Spinal cord (tissue), 10 donors: Measurements from ENCODE around the gene SCFD2. TPM values are rescaled to one million over a fixed set of nuclear protein-coding genes. Genes with fewer than 3 reads are reported as not detected.
"Not testable (repeated sequence)": the region's sequence is repeated elsewhere in the genome, so short reads cannot be mapped to it uniquely, and the experiment has no call there.

Experiments
- DNase-seq, 6 donors: peaks; one replicate each; pipeline versions ENCODE4 v3.0.0 to v3.0.0-alpha.2; 2013 to 2015; ENCODE audit warnings: low spot score in 6 of 6, low read depth in 4 of 6
- H3K27ac ChIP-seq: one replicate; pipeline ENCODE4 v1.5.1; 2013; ENCODE audit warnings: low read depth, low read length, control low read depth
- H3K27me3 ChIP-seq: one replicate; pipeline ENCODE4 v1.6.1; 2013; ENCODE audit warnings: low read length; ENCODE audit not compliant: control insufficient read depth, insufficient read depth
- H3K36me3 ChIP-seq: one replicate; pipeline ENCODE4 v1.6.1; 2013; ENCODE audit warnings: low read length; ENCODE audit not compliant: control insufficient read depth, insufficient read depth
- H3K4me1 ChIP-seq: one replicate; pipeline ENCODE4 v1.6.1; 2013; ENCODE audit warnings: low read length; ENCODE audit not compliant: control insufficient read depth, insufficient read depth
- H3K4me3 ChIP-seq: one replicate; pipeline ENCODE4 v1.5.1; 2013; ENCODE audit warnings: low read depth, low read length, control low read depth
- H3K9me3 ChIP-seq: one replicate; pipeline ENCODE4 v1.6.1; 2013; ENCODE audit warnings: low read length; ENCODE audit not compliant: control insufficient read depth, insufficient read depth
- whole genome bisulfite sequencing: methylation state at CpG from one replicate; pipeline ENCODE4 v1.1.5; 2013; ENCODE audit warnings: missing lambda C conversion rate; ENCODE audit not compliant: insufficient coverage; 5-methylcytosine and 5-hydroxymethylcytosine counted together
- polyA plus RNA-seq, 2 donors: library from polyadenylated mRNA; unstranded; fragments of 120-200 nt; gene quantifications; one replicate each; pipeline ENCODE4 v1.2.1, GENCODE V29; 2013; ENCODE audit not compliant: insufficient read length in 2 of 2
- total RNA-seq, 2 donors: library from RNA; depleted of rRNA in 1 of 2; stranded (reverse); fragments of 120-200 nt in 1 of 2; fragments of >200 nt in 1 of 2; gene quantifications; one replicate each; pipeline versions ENCODE4 v1.2.3 to v1.2.4, GENCODE V29; 2013 to 2014
- donor health status: healthy.

Gene SCFD2
- total and polyA plus RNA-seq, 4 donors: 15.6 to 19.5 (median 17.7) TPM

- H3K36me3 ChIP-seq: peaks cover 3% of the 10 kb centered on the region
- no peak for DNase-seq
- no peak overlapping the region for H3K27ac ChIP-seq
- H3K4me1 ChIP-seq: no peaks in the 10 kb centered on the region
- H3K9me3 ChIP-seq: no peaks in the 10 kb centered on the region
- no peaks in the 10 kb centered on the region for H3K27me3 ChIP-seq
- no peak overlapping the region for H3K4me3 ChIP-seq
- 75% methylated on average over 1 of the region's 5 CpGs for WGBS
These were observed 91.1 kb downstream of the SCFD2 start for GRCh38 chr4:53274609-53275268.

- Histone ChIP-seq H3K27ac (no peak overlapping the region), H3K27me3 (no peaks in the 10 kb centered on the region), H3K4me3 (no peak overlapping the region), H3K36me3 (peaks cover 3% of the 10 kb centered on the region), H3K9me3 (no peaks in the 10 kb centered on the region), H3K4me1 (no peaks in the 10 kb centered on the region)
- no CpG with 5 or more reads among the region's 3 CpGs for WGBS
- no peak for DNase-seq
These were observed 92.1 kb downstream of the SCFD2 start for GRCh38 chr4:53273726-53274125.

GRCh38 chr4:53267026-53267425 is 98.8 kb downstream of the SCFD2 start:
- no peak for DNase-seq
- Histone ChIP-seq H3K36me3 (no peaks in the 10 kb centered on the region), H3K27me3 (no peaks in the 10 kb centered on the region), H3K4me3 (no peak overlapping the region), H3K27ac (no peak overlapping the region), H3K4me1 (no peaks in the 10 kb centered on the region), H3K9me3 (peaks cover 2% of the 10 kb centered on the region)
- no CpG with 5 or more reads among the region's 4 CpGs for WGBS

- no CpG with 5 or more reads among the region's 31 CpGs for WGBS
- H3K36me3 ChIP-seq, H3K27ac ChIP-seq, H3K9me3 ChIP-seq, H3K27me3 ChIP-seq, H3K4me1 ChIP-seq, DNase-seq, H3K4me3 ChIP-seq: not testable (repeated sequence)
These were observed 109.9 kb downstream of the SCFD2 start for GRCh38 chr4:53255986-53256385.

- Histone ChIP-seq H3K9me3 (peaks cover 3% of the 10 kb centered on the region), H3K4me1 (no peaks in the 10 kb centered on the region), H3K27ac (no peak overlapping the region), H3K36me3 (no peaks in the 10 kb centered on the region), H3K27me3 (no peaks in the 10 kb centered on the region), H3K4me3 (no peak overlapping the region)
- 75% methylated on average over 4 of the region's 5 CpGs for WGBS
- no peak for DNase-seq
These were observed 125.3 kb downstream of the SCFD2 start for GRCh38 chr4:53240573-53240972.

- not testable (repeated sequence) for H3K36me3 ChIP-seq, H3K4me3 ChIP-seq, H3K4me1 ChIP-seq, H3K27ac ChIP-seq, H3K9me3 ChIP-seq, DNase-seq, H3K27me3 ChIP-seq
- no CpG with 5 or more reads among the region's 29 CpGs for WGBS
These were observed 127.5 kb downstream of the SCFD2 start for GRCh38 chr4:53238352-53238751.

- not testable (repeated sequence) for H3K9me3 ChIP-seq, H3K4me1 ChIP-seq, H3K4me3 ChIP-seq, H3K27ac ChIP-seq, H3K27me3 ChIP-seq, DNase-seq, H3K36me3 ChIP-seq
- WGBS: no CpG with 5 or more reads among the region's 26 CpGs
These were observed 128.1 kb downstream of the SCFD2 start for GRCh38 chr4:53237811-53238210.

GRCh38 chr4:53236624-53237023 is 129.2 kb downstream of the SCFD2 start:
- not testable (repeated sequence) for H3K36me3 ChIP-seq, H3K27ac ChIP-seq, H3K4me1 ChIP-seq, H3K27me3 ChIP-seq, H3K9me3 ChIP-seq, DNase-seq, H3K4me3 ChIP-seq
- no CpG with 5 or more reads among the region's 2 CpGs for WGBS

GRCh38 chr4:53235547-53235946 is 130.3 kb downstream of the SCFD2 start:
- Histone ChIP-seq H3K36me3 (no peaks in the 10 kb centered on the region), H3K9me3 (no peaks in the 10 kb centered on the region), H3K27me3 (no peaks in the 10 kb centered on the region), H3K4me3 (no peak overlapping the region), H3K27ac (no peak overlapping the region), H3K4me1 (no peaks in the 10 kb centered on the region)
- WGBS: no CpG with 5 or more reads among the region's 4 CpGs
- no peak for DNase-seq

- no peak overlapping the region for H3K4me3 ChIP-seq
- no peaks in the 10 kb centered on the region for H3K9me3 ChIP-seq
- H3K36me3 ChIP-seq: no peaks in the 10 kb centered on the region
- 90% methylated on average over 2 of the region's 5 CpGs for WGBS
- H3K27ac ChIP-seq: no peak overlapping the region
- no peaks in the 10 kb centered on the region for H3K27me3 ChIP-seq
- no peak for DNase-seq
- H3K4me1 ChIP-seq: no peaks in the 10 kb centered on the region
These were observed 131.2 kb downstream of the SCFD2 start for GRCh38 chr4:53234669-53235068.
